Measurements from ENCODE around the gene ADAMTS12. TPM values are rescaled to one million over a fixed set of nuclear protein-coding genes. Genes with fewer than 3 reads are reported as not detected.

ADAMTS12 gene
- total RNA-seq, 1 experiment from 2014 or later: 0.15 TPM

GRCh38 chr5:33513462-33514185 lies 378.2 kb downstream of the ADAMTS12 start:
- POLR2A ChIA-PET: no interaction called here
- intact Hi-C loops (cut with micrococcal nuclease; ENCODE audit: unreplicated experiment) (no loop called here), in situ Hi-C loops (cut with HindIII; ENCODE audit: low pct_unique_long_range_greater_than_20kb, low sequenced_read_pairs) (no loop called here)
- BruUV-seq (replicated peaks): no TSS peak
- Histone ChIP-seq H3K4me1 (ENCODE audit: control insufficient read depth, insufficient read depth, low read length) (no peaks in the 10 kb centered on the region), H3K36me3 (ENCODE audit: control insufficient read depth, insufficient read depth, low read length) (no peaks in the 10 kb centered on the region), H3K27me3 (ENCODE audit: control insufficient read depth, insufficient read depth, low read length) (no peaks in the 10 kb centered on the region), H3K27ac (ENCODE audit: low read length) (no peak overlapping the region), H3K9me3 (ENCODE audit: control insufficient read depth, insufficient read depth, low read depth, low read length) (no peaks in the 10 kb centered on the region), H3K4me3 (ENCODE audit: low read depth in 2 of 2, low read length in 2 of 2) (no peak overlapping the region)
- ATAC-seq (no peak), DNase-seq (ENCODE audit: low read depth, low spot score) (no peak)
- CTCF ChIA-PET: no interaction called here
- TF ChIP-seq POLR2AphosphoS5 (IDR thresholded peaks at IDR 0.05; ENCODE audit: low read depth, low read length) (no peak), TCF7L2 (IDR thresholded peaks at IDR 0.05; ENCODE audit: low read depth, low read length) (no peak), CTCF (IDR thresholded peaks at IDR 0.05) (no peak), REST (IDR thresholded peaks at IDR 0.05; ENCODE audit: insufficient read depth in 1 of 2, low read depth in 2 of 2, low read length in 1 of 2) (no peak), SIN3A (IDR thresholded peaks at IDR 0.05; ENCODE audit: borderline replicate concordance, insufficient read depth, low read depth, low read length) (no peak)

- CTCF ChIA-PET: no interaction called here
Observed at GRCh38 chr5:33509036-33509435, 382.8 kb downstream of the ADAMTS12 start.

GRCh38 chr5:33507426-33507825 lies 384.4 kb downstream of the ADAMTS12 start:
- POLR2A ChIA-PET: no interaction called here
- no peak for TF ChIP-seq POLR2AphosphoS5 (IDR thresholded peaks at IDR 0.05; ENCODE audit: low read depth, low read length)
- TF ChIP-seq CTCF (IDR thresholded peaks at IDR 0.05): no peak
- no peak for TF ChIP-seq REST (IDR thresholded peaks at IDR 0.05; ENCODE audit: insufficient read depth in 1 of 2, low read depth in 2 of 2, low read length in 1 of 2)
- TF ChIP-seq SIN3A (IDR thresholded peaks at IDR 0.05; ENCODE audit: borderline replicate concordance, insufficient read depth, low read depth, low read length): no peak
- TF ChIP-seq TCF7L2 (IDR thresholded peaks at IDR 0.05; ENCODE audit: low read depth, low read length): no peak
- Histone ChIP-seq H3K27me3 (ENCODE audit: control insufficient read depth, insufficient read depth, low read length) (no peaks in the 10 kb centered on the region), H3K9me3 (ENCODE audit: control insufficient read depth, insufficient read depth, low read depth, low read length) (no peaks in the 10 kb centered on the region), H3K4me3 (ENCODE audit: low read depth in 2 of 2, low read length in 2 of 2) (no peak overlapping the region), H3K36me3 (ENCODE audit: control insufficient read depth, insufficient read depth, low read length) (no peaks in the 10 kb centered on the region), H3K4me1 (ENCODE audit: control insufficient read depth, insufficient read depth, low read length) (no peaks in the 10 kb centered on the region), H3K27ac (ENCODE audit: low read length) (no peak overlapping the region)
- in situ Hi-C loops (cut with HindIII; ENCODE audit: low pct_unique_long_range_greater_than_20kb, low sequenced_read_pairs) (no loop called here), intact Hi-C loops (cut with micrococcal nuclease; ENCODE audit: unreplicated experiment) (no loop called here)
- ATAC-seq (no peak), DNase-seq (ENCODE audit: low read depth, low spot score) (no peak)
- CTCF ChIA-PET: no interaction called here
- no TSS peak for BruUV-seq (replicated peaks)

More at GRCh38 chr5:33509036-33509435, 382.8 kb downstream of the ADAMTS12 start:
- Histone ChIP-seq H3K27ac (ENCODE audit: low read length) (no peak overlapping the region), H3K4me3 (ENCODE audit: low read depth in 2 of 2, low read length in 2 of 2) (no peak overlapping the region), H3K9me3 (ENCODE audit: control insufficient read depth, insufficient read depth, low read depth, low read length) (no peaks in the 10 kb centered on the region), H3K36me3 (ENCODE audit: control insufficient read depth, insufficient read depth, low read length) (no peaks in the 10 kb centered on the region), H3K27me3 (ENCODE audit: control insufficient read depth, insufficient read depth, low read length) (no peaks in the 10 kb centered on the region), H3K4me1 (ENCODE audit: control insufficient read depth, insufficient read depth, low read length) (no peaks in the 10 kb centered on the region)
- ATAC-seq: no peak
- no peak for TF ChIP-seq TCF7L2 (IDR thresholded peaks at IDR 0.05; ENCODE audit: low read depth, low read length)
- no peak for DNase-seq (ENCODE audit: low read depth, low spot score)
- intact Hi-C loops (cut with micrococcal nuclease; ENCODE audit: unreplicated experiment): no loop called here
- in situ Hi-C loops (cut with HindIII; ENCODE audit: low pct_unique_long_range_greater_than_20kb, low sequenced_read_pairs): no loop called here
- POLR2A ChIA-PET: no interaction called here
- no TSS peak for BruUV-seq (replicated peaks)
